Left renal pelvis (tissue), 4 donors: Measurements from ENCODE around the gene TCTN2. TPM values are rescaled to one million over a fixed set of nuclear protein-coding genes. Genes with fewer than 3 reads are reported as not detected.

Experiments used
- DNase-seq, 4 donors: peaks; one replicate each; pipeline ENCODE4 v3.0.0-alpha.2; 2013; ENCODE audit warnings: low read depth in 4 of 4, low spot score in 3 of 4
- polyA plus RNA-seq, 4 donors: library from polyadenylated mRNA; unstranded; fragments of 120-200 nt; gene quantifications; one replicate each; pipeline ENCODE4 v1.2.1, GENCODE V29; 2013; ENCODE audit not compliant: insufficient read length in 4 of 4

TCTN2 gene
- polyA plus RNA-seq, 4 donors: 19.5 to 32.5 (median 27.9) TPM

GRCh38 chr12:123683964-123684363 lies 13.1 kb downstream of the TCTN2 start:
- DNase-seq: no peak

GRCh38 chr12:123686636-123687190 lies 15.8 kb downstream of the TCTN2 start:
- DNase-seq: no peak

GRCh38 chr12:123690191-123690840 lies 19.4 kb downstream of the TCTN2 start:
- no peak for DNase-seq

GRCh38 chr12:123696207-123696606 lies 25.3 kb downstream of the TCTN2 start:
- no peak for DNase-seq

GRCh38 chr12:123696646-123697045 lies 25.7 kb downstream of the TCTN2 start:
- no peak for DNase-seq

- no peak for DNase-seq
These were observed 35.0 kb downstream of the TCTN2 start for GRCh38 chr12:123705935-123706334.

- DNase-seq: no peak
These were observed 36.6 kb downstream of the TCTN2 start for GRCh38 chr12:123707466-123707865.

GRCh38 chr12:123712780-123713319 lies 41.9 kb downstream of the TCTN2 start:
- no peak for DNase-seq

- no peak for DNase-seq
These were observed 42.5 kb downstream of the TCTN2 start for GRCh38 chr12:123713398-123713797.

GRCh38 chr12:123713823-123714585 lies 43.1 kb downstream of the TCTN2 start:
- DNase-seq: no peak

- no peak for DNase-seq
These were observed 44.3 kb downstream of the TCTN2 start for GRCh38 chr12:123715195-123715594.

GRCh38 chr12:123717350-123717749 lies 46.4 kb downstream of the TCTN2 start:
- DNase-seq: no peak

GRCh38 chr12:123720141-123720814 lies 49.4 kb downstream of the TCTN2 start:
- DNase-seq: no peak

- DNase-seq: no peak
These were observed 50.3 kb downstream of the TCTN2 start for GRCh38 chr12:123721245-123721644.

- no peak for DNase-seq
These were observed 52.1 kb downstream of the TCTN2 start for GRCh38 chr12:123723011-123723410.

- no peak for DNase-seq
These were observed 52.9 kb downstream of the TCTN2 start for GRCh38 chr12:123723765-123724164.

- DNase-seq: no peak
These were observed 55.3 kb downstream of the TCTN2 start for GRCh38 chr12:123726244-123726643.

GRCh38 chr12:123726962-123727361 lies 56.0 kb downstream of the TCTN2 start:
- DNase-seq: no peak

- DNase-seq: no peak
These were observed 57.0 kb downstream of the TCTN2 start for GRCh38 chr12:123727878-123728277.

- no peak for DNase-seq
These were observed 60.7 kb downstream of the TCTN2 start for GRCh38 chr12:123731596-123731995.

- DNase-seq: no peak
These were observed 61.3 kb downstream of the TCTN2 start for GRCh38 chr12:123732251-123732650.
